K562 (cell line): Measurements from ENCODE around the gene RESP18. TPM values are rescaled to one million over a fixed set of nuclear protein-coding genes. Genes with fewer than 3 reads are reported as not detected.
A peak's percentile ranks its signal among the peaks of the same experiment; 100 is the strongest.

Source experiments
- ATF6 ChIP-seq: sonication (generic); formaldehyde crosslinking; IDR thresholded peaks from 2 replicates; pipeline ENCODE4 v1.4.0; 2020; ENCODE audit warnings: mild to moderate bottlenecking, missing genetic modification reagents
- CTCF ChIP-seq, 3 experiments: IDR thresholded peaks in 2 of 3; conservative IDR thresholded peaks in 1 of 3; 2 replicates each; pipeline ENCODE4 v1.5.1; 2011 to 2012; ENCODE audit warnings: low read length in 3 of 3, mild to moderate bottlenecking in 3 of 3, control low read depth in 2 of 3, improper control_type of control experiment in 1 of 3, inconsistent platforms in 1 of 3, low read depth in 1 of 3, mixed read lengths in 1 of 3, moderate library complexity in 1 of 3; ENCODE audit not compliant: insufficient read depth in 2 of 3
- DMBX1 ChIP-seq: fragments of 250-450 bp; sonication (Bioruptor Pico); IDR thresholded peaks from 2 replicates; pipeline ENCODE4 v1.8.0; 2022; ENCODE audit warnings: inconsistent platforms, mild to moderate bottlenecking, moderate library complexity, borderline replicate concordance
- EP400 ChIP-seq: fragments of 450-650 bp; IDR thresholded peaks from 2 replicates; pipeline ENCODE4 v1.6.1; 2017; ENCODE audit warnings: antibody characterized with exemption, mild to moderate bottlenecking, moderate library complexity
- ETS1 ChIP-seq: conservative IDR thresholded peaks from 2 replicates; pipeline ENCODE4 v1.6.1; 2011; ENCODE audit warnings: low read depth, mild to moderate bottlenecking, low read length; ENCODE audit not compliant: control insufficient read depth
- HDAC1 ChIP-seq, 2 experiments: fragments of 450-650 bp; IDR thresholded peaks; 2 replicates each; pipeline ENCODE4 v1.6.1; 2016 to 2017; ENCODE audit warnings: inconsistent platforms in 1 of 2, mild to moderate bottlenecking in 1 of 2, moderate library complexity in 1 of 2
- ILK ChIP-seq: fragments of 450-650 bp; IDR thresholded peaks from 2 replicates; pipeline ENCODE4 v1.6.1; 2016; ENCODE audit warnings: missing genetic modification characterization, low read depth, mild to moderate bottlenecking, missing compliant biosample characterization, moderate library complexity, borderline replicate concordance
- NFIC ChIP-seq: fragments of 450-650 bp; IDR thresholded peaks from 2 replicates; pipeline ENCODE4 v1.6.1; 2017; ENCODE audit warnings: mild to moderate bottlenecking, inconsistent platforms
- RBM15 ChIP-seq: fragments of 200-400 bp; formaldehyde crosslinking; IDR thresholded peaks from 2 replicates; pipeline ENCODE4 v1.6.1; 2018; ENCODE audit warnings: mild to moderate bottlenecking, low read length, moderate library complexity; ENCODE audit not compliant: insufficient read depth
- RNF219 ChIP-seq: fragments of 250-450 bp; sonication (Bioruptor Pico); IDR thresholded peaks from 2 replicates; pipeline ENCODE4 v1.5.0; 2022; ENCODE audit warnings: mild to moderate bottlenecking
- SMAD4 ChIP-seq: fragments of 250-450 bp; sonication (Bioruptor Pico); conservative IDR thresholded peaks from 2 replicates; pipeline ENCODE4 v1.8.0; 2021; ENCODE audit warnings: inconsistent platforms, mild to moderate bottlenecking, moderate library complexity
- SMARCA4 ChIP-seq: fragments of 450-650 bp; IDR thresholded peaks from 2 replicates; pipeline ENCODE4 v1.6.1; 2016
- SUPT5H ChIP-seq: fragments of 450-650 bp; IDR thresholded peaks from 2 replicates; pipeline ENCODE4 v1.6.1; 2016
- TAF1 ChIP-seq: IDR thresholded peaks from 2 replicates; pipeline ENCODE4 v1.6.1; 2011; ENCODE audit warnings: mild to moderate bottlenecking, low read length, moderate library complexity; ENCODE audit not compliant: insufficient read depth, control insufficient read depth, severe bottlenecking; ENCODE audit errors: extremely low read depth
- TFAP4 ChIP-seq: sonication (generic); formaldehyde crosslinking; IDR thresholded peaks from 2 replicates; pipeline ENCODE4 v1.8.0; 2022; ENCODE audit warnings: missing genetic modification reagents, mild to moderate bottlenecking, moderate library complexity, borderline replicate concordance
- XRCC5 ChIP-seq: fragments of 200-400 bp; formaldehyde crosslinking; IDR thresholded peaks from 2 replicates; pipeline ENCODE4 v1.6.1; 2017; ENCODE audit warnings: low read depth, mild to moderate bottlenecking, low read length
- ZEB2 ChIP-seq: fragments of 450-650 bp; IDR thresholded peaks from 2 replicates; pipeline ENCODE4 v1.6.1; 2016
- ZNF778 ChIP-seq: fragments of 450-650 bp; formaldehyde crosslinking; IDR thresholded peaks from 2 replicates; pipeline ENCODE4 v1.4.0; 2020; ENCODE audit warnings: mild to moderate bottlenecking, moderate library complexity
- polyA plus RNA-seq, 8 experiments: library from polyadenylated mRNA; depleted of rRNA in 4 of 8; stranded (reverse) in 5 of 8; unstranded in 3 of 8; fragments of >200 nt; fragmentation: Nextera tagmentation in 2 of 8; fragmentation: Illumina TruSeq in 1 of 8; extraction: Ambion mirVana in 2 of 8; extraction: Trizol in 1 of 8; gene quantifications; 2 replicates each; pipeline versions ENCODE4 v1.2.1 to v1.2.3, GENCODE V29; 2011 to 2014; ENCODE audit warnings: inconsistent platforms in 1 of 8, missing spikeins in 1 of 8
- total RNA-seq, 7 experiments: library from RNA; depleted of rRNA in 6 of 7; stranded (reverse); fragments of >200 nt in 6 of 7; fragmentation: Illumina TruSeq in 2 of 7; extraction: Trizol in 2 of 7; gene quantifications; 2 replicates each; pipeline versions ENCODE4 v1.2.1 to v1.2.3, GENCODE V29; 2011 to 2021; ENCODE audit warnings: low replicate concordance in 1 of 7

RESP18 gene
- total and polyA plus RNA-seq, 9 of the 15 experiments (the other 6 are each of a cell fraction or from before 2014, with no cell fraction given): not detected

- TF ChIP-seq CTCF (IDR thresholded peaks at IDR 0.05 in 2 of 3, conservative IDR thresholded peaks at IDR 0.05 in 1 of 3; ENCODE audit: insufficient read depth in 2 of 3, low read depth in 1 of 3, low read length in 3 of 3) (no peak), ETS1 (no peak), NFIC (no peak), ZEB2 (no peak), TAF1 (no peak), RBM15 (no peak), SUPT5H (no peak), ZNF778 (no peak), XRCC5 (0 out of 2 replicates have a peak, but pooled peaks have one; percentile 22), SMAD4 (peak; percentile 53; the same call in 1 of the 2 replicates), ATF6 (CRISPR knock-in tag) (0 out of 2 replicates have a peak, but pooled peaks have one; percentile 24), ILK (no peak), RNF219 (CRISPR knock-in tag) (no peak), TFAP4 (CRISPR knock-in tag) (peak; percentile 77), HDAC1 (IDR thresholded peaks at IDR 0.05) (peak in 1 of 2 experiments; percentile 75; a peak in 2 of 4 replicates), SMARCA4 (peak; percentile 65; the same call in 1 of the 2 replicates), DMBX1 (CRISPR knock-in tag) (peak; percentile 63; the same call in 1 of the 2 replicates), EP400 (no peak)
These were observed 24.1 kb downstream of the RESP18 start (continued) for GRCh38 chr2:219308142-219309101.
